HepG2 (cell line): ENCODE results near the gene SLC45A2. TPM values are rescaled to one million over a fixed set of nuclear protein-coding genes. Genes with fewer than 3 reads are reported as not detected.

Source experiments
- ATAC-seq: fragments of 200-7000 bp; cut with Tn5 transposase; 3 replicates; pipeline ENCODE4 v1.9.1; 2020; ENCODE audit warnings: mild to moderate bottlenecking, moderate library complexity
- BruUV-seq: library from RNA; stranded (reverse); fragments of 400-500 nt; replicated peaks from 2 replicates; lab custom pipeline; 2021; lab: Mats Ljungman, UMichigan
- CTCF ChIA-PET: fragments of 300-600 bp; formaldehyde crosslinking; extraction: SDS; loops from one replicate; lab custom pipeline; 2021; ENCODE audit warnings: low total read pairs, inconsistent platforms, low intra/inter-chr PET ratio; lab: Yijun Ruan, JAX
- POLR2A ChIA-PET: fragments of 350-600 bp; sonication (Branson Sonifier 250); formaldehyde crosslinking; loops from one replicate; lab custom pipeline; 2020; ENCODE audit warnings: antibody characterized with exemption, inconsistent platforms; lab: Yijun Ruan, JAX
- DNase-seq: peaks from one replicate; pipeline ENCODE4 v3.0.0-alpha.2; 2015; ENCODE audit warnings: low spot score
- FAIRE-seq: peaks from 3 replicates; lab custom pipeline; 2011; peaks lifted over from hg19 to GRCh38; lab: Jason Lieb, UNC
- H2AFZ ChIP-seq: one replicate; pipeline ENCODE4 v1.6.1; 2011; ENCODE audit warnings: low read length, inconsistent platforms
- H3K27ac ChIP-seq: fragments of 300-600 bp; 3 replicates; pipeline ENCODE4 v1.8.0; 2011; ENCODE audit warnings: mixed run types, mild to moderate bottlenecking, mixed read lengths, low read length, inconsistent platforms; ENCODE audit not compliant: insufficient read depth; ENCODE audit errors: extremely low read length
- H3K27me3 ChIP-seq, 2 experiments: fragments of 200-600 bp in 1 of 2; 2 replicates in 1 of 2; 3 replicates in 1 of 2; pipeline versions ENCODE4 v1.6.0 to v1.8.0; 2011; ENCODE audit warnings: low read length in 2 of 2, mild to moderate bottlenecking in 2 of 2, moderate library complexity in 2 of 2, inconsistent platforms in 1 of 2; ENCODE audit not compliant: insufficient read depth in 2 of 2, control insufficient read depth in 1 of 2
- H3K36me3 ChIP-seq, 2 experiments: fragments of 200-600 bp in 1 of 2; replicated peaks in 1 of 2; 2 replicates in 1 of 2; 3 replicates in 1 of 2; pipeline versions ENCODE4 v1.5.1 to v1.8.0; 2011; ENCODE audit warnings: low read length in 2 of 2, inconsistent platforms in 1 of 2; ENCODE audit not compliant: insufficient read depth in 2 of 2, control insufficient read depth in 1 of 2
- H3K4me1 ChIP-seq: 2 replicates; pipeline ENCODE4 v1.5.1; 2012; ENCODE audit warnings: low read length, inconsistent platforms; ENCODE audit not compliant: insufficient read depth
- H3K4me2 ChIP-seq: 2 replicates; pipeline ENCODE4 v1.6.0; 2011; ENCODE audit warnings: low read depth, low read length, inconsistent platforms
- H3K4me3 ChIP-seq, 3 experiments: fragments of 200-600 bp in 1 of 3; sonication (generic), shearing (Covaris generic) in 1 of 3; replicated peaks in 1 of 3; 2 replicates each; pipeline ENCODE4 v1.5.1; 2011 to 2016; ENCODE audit warnings: low read length in 3 of 3, inconsistent platforms in 2 of 3, low read depth in 2 of 3, mild to moderate bottlenecking in 2 of 3, control low read depth in 1 of 3, mixed read lengths in 1 of 3; ENCODE audit not compliant: insufficient read depth in 1 of 3
- H3K79me2 ChIP-seq: one replicate; pipeline ENCODE4 v1.6.1; 2011; ENCODE audit warnings: low read length, inconsistent platforms; ENCODE audit not compliant: insufficient read depth
- H3K9ac ChIP-seq: 2 replicates; pipeline ENCODE4 v1.6.0; 2011; ENCODE audit warnings: mild to moderate bottlenecking, low read depth, low read length, inconsistent platforms; ENCODE audit not compliant: insufficient read depth
- H3K9me3 ChIP-seq: 2 replicates; pipeline ENCODE4 v1.5.1; 2012; ENCODE audit warnings: mild to moderate bottlenecking, low read length
- H4K20me1 ChIP-seq: 2 replicates; pipeline ENCODE4 v1.6.0; 2011; ENCODE audit warnings: inconsistent platforms, mild to moderate bottlenecking, low read length, moderate library complexity; ENCODE audit not compliant: insufficient read depth
- HOXA9 ChIP-seq: sonication (generic); formaldehyde crosslinking; IDR thresholded peaks from 2 replicates; pipeline ENCODE4 v1.8.1; 2022; ENCODE audit warnings: missing genetic modification reagents, mild to moderate bottlenecking, moderate library complexity, borderline replicate concordance
- MEIS1 ChIP-seq: sonication (generic); formaldehyde crosslinking; IDR thresholded peaks from 2 replicates; pipeline ENCODE4 v1.9.0; 2021; ENCODE audit warnings: mild to moderate bottlenecking, missing genetic modification reagents, moderate library complexity, borderline replicate concordance
- MIER3 ChIP-seq: IDR thresholded peaks from 2 replicates; pipeline ENCODE4 v1.6.1; 2016; ENCODE audit warnings: missing compliant biosample characterization, borderline replicate concordance
- PRDM10 ChIP-seq: sonication (generic); formaldehyde crosslinking; IDR thresholded peaks from 2 replicates; pipeline ENCODE4 v1.4.0; 2020; ENCODE audit warnings: low read depth, missing genetic modification reagents
- PRMT3 ChIP-seq: sonication (generic); formaldehyde crosslinking; IDR thresholded peaks from 2 replicates; pipeline ENCODE4 v1.8.1; 2022; ENCODE audit warnings: low read depth, mild to moderate bottlenecking, moderate library complexity, missing genetic modification reagents, borderline replicate concordance
- TSC22D2 ChIP-seq: sonication (generic); formaldehyde crosslinking; IDR thresholded peaks from 2 replicates; pipeline ENCODE4 v1.5.1; 2020; ENCODE audit warnings: missing genetic modification reagents, mild to moderate bottlenecking, borderline replicate concordance
- ZBTB7B ChIP-seq: sonication (generic); formaldehyde crosslinking; IDR thresholded peaks from 2 replicates; pipeline ENCODE4 v1.4.0; 2020; ENCODE audit warnings: missing genetic modification reagents
- ZFX ChIP-seq: sonication (generic); formaldehyde crosslinking; IDR thresholded peaks from 2 replicates; pipeline ENCODE4 v1.4.0; 2020; ENCODE audit warnings: mild to moderate bottlenecking, low read depth, missing genetic modification reagents, moderate library complexity
- ZMYM3 ChIP-seq: sonication (generic); formaldehyde crosslinking; IDR thresholded peaks from 2 replicates; pipeline ENCODE4 v1.5.1; 2020; ENCODE audit warnings: mild to moderate bottlenecking, missing genetic modification reagents
- ZNF572 ChIP-seq: sonication (generic); formaldehyde crosslinking; IDR thresholded peaks from 2 replicates; pipeline ENCODE4 v1.5.1; 2020; ENCODE audit warnings: mild to moderate bottlenecking, missing genetic modification reagents
- ZSCAN12 ChIP-seq: sonication (generic); formaldehyde crosslinking; IDR thresholded peaks from 2 replicates; pipeline ENCODE4 v1.9.0; 2021; ENCODE audit warnings: mild to moderate bottlenecking, missing genetic modification reagents
- WGBS: methylation state at CpG from one replicate; pipeline ENCODE4 v1.1.6; 2017; ENCODE audit warnings: low lambda C conversion rate; 5-methylcytosine and 5-hydroxymethylcytosine counted together
- in situ Hi-C: cut with HindIII; loops from 2 replicates; pipeline ENCODE4 v1.10.0; 2017; ENCODE audit warnings: low pct_unique_long_range_greater_than_20kb; ENCODE audit not compliant: extremely low pct_ligation_motif_present
- intact Hi-C: fragments of 100-400 bp; cut with micrococcal nuclease; formaldehyde crosslinking; loops from one replicate; pipeline ENCODE4 v1.10.0; 2022; ENCODE audit not compliant: unreplicated experiment
- polyA plus RNA-seq, 8 experiments: library from polyadenylated mRNA; depleted of rRNA in 3 of 8; stranded (reverse) in 7 of 8; unstranded in 1 of 8; fragments of >200 nt; fragmentation: Illumina TruSeq in 4 of 8; extraction: Trizol in 4 of 8; gene quantifications; 2 replicates each; pipeline versions ENCODE4 v1.2.1 to v1.2.3, GENCODE V29; 2011 to 2016; ENCODE audit warnings: low read depth in 4 of 8, missing spikeins in 1 of 8, mixed read lengths in 1 of 8; ENCODE audit not compliant: insufficient read depth in 1 of 8
- total RNA-seq, 5 experiments: library from RNA; depleted of rRNA; stranded (reverse); fragments of >200 nt; fragmentation: Illumina TruSeq; extraction: Trizol; gene quantifications; 2 replicates each; pipeline ENCODE4 v1.2.3, GENCODE V29; 2016; ENCODE audit warnings: low read depth in 1 of 5
- TF ChIP-seq, protein P1 (sequence below): sonication (generic); formaldehyde crosslinking; IDR thresholded peaks from 2 replicates; pipeline ENCODE4 v1.8.1; 2022; ENCODE audit warnings: low read depth, mild to moderate bottlenecking, missing genetic modification reagents
- TF ChIP-seq, protein P2 (sequence below): sonication (generic); formaldehyde crosslinking; IDR thresholded peaks from 2 replicates; pipeline ENCODE4 v1.4.0; 2020; ENCODE audit warnings: missing genetic modification reagents, borderline replicate concordance

SLC45A2 gene
- total and polyA plus RNA-seq, 2 of the 13 experiments (the other 11 are each of a cell fraction or from before 2014, with no cell fraction given): 0.22 to 0.24 TPM

DNA sequence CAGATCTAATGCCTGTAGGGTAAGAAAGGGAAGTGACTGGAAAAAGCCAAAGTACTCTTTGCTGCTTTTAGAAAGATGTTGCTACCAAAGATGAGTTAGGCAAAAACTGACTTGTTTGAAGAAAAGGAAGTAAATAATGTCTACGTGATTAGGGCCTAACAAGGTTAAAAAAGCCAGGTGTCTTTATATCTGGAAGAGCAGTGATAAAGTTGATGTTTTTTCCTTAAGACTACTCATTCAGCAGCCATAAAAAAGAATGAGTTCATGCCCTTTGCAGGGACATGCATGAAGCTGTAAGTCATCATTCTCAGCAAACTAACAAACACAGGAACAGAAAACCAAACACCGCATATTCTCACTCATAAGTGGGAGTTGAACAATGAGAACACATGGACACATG, 36.8 kb upstream of the SLC45A2 start (continued):
- TF ChIP-seq, protein P1, sequence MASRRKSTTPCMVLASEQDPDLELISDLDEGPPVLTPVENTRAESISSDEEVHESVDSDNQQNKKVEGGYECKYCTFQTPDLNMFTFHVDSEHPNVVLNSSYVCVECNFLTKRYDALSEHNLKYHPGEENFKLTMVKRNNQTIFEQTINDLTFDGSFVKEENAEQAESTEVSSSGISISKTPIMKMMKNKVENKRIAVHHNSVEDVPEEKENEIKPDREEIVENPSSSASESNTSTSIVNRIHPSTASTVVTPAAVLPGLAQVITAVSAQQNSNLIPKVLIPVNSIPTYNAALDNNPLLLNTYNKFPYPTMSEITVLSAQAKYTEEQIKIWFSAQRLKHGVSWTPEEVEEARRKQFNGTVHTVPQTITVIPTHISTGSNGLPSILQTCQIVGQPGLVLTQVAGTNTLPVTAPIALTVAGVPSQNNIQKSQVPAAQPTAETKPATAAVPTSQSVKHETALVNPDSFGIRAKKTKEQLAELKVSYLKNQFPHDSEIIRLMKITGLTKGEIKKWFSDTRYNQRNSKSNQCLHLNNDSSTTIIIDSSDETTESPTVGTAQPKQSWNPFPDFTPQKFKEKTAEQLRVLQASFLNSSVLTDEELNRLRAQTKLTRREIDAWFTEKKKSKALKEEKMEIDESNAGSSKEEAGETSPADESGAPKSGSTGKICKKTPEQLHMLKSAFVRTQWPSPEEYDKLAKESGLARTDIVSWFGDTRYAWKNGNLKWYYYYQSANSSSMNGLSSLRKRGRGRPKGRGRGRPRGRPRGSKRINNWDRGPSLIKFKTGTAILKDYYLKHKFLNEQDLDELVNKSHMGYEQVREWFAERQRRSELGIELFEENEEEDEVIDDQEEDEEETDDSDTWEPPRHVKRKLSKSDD: no peak
- no peak for TF ChIP-seq MIER3 (CRISPR knock-in tag)
- TF ChIP-seq ZMYM3: no peak

DNA sequence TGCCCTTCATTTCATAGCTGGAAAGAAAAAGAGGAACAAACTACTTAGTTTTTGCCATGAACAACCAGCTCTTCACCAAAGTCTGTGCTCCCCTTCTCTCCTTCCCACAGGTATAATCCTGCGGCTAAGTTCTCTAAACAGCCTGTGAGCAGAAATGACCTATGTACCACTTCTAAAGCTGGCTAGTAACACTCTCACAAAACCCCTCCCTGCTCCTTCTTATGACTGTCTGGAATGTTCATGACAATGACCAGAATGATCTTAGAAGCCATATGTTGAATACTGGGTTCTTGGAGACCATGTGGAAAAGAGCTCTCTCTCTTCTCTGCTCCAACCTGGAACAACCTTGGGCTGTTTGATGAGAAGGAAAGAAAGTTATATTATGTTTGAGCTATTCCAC, 36.2 kb upstream of the SLC45A2 start:
- Histone ChIP-seq H3K36me3 (peaks cover 0 to 8% of the 10 kb centered on the region in 2 experiments; a peak in 2 of 5 replicates), H3K9me3 (no peaks in the 10 kb centered on the region), H2AFZ (no peak overlapping the region), H3K4me2 (no peak overlapping the region), H4K20me1 (no peaks in the 10 kb centered on the region), H3K27ac (no peak overlapping the region), H3K4me3 (no peak overlapping the region), H3K4me1 (peaks cover 10% of the 10 kb centered on the region), H3K79me2 (no peaks in the 10 kb centered on the region), H3K27me3 (no peaks in the 10 kb centered on the region), H3K9ac (no peak overlapping the region)
- POLR2A ChIA-PET: interaction anchor here (1.8 kb wide), 1 partner anchor 13 kb away, joined by 9 read pairs; the partner anchor contains the start of gene AMACR
- 100% methylated on average over 1 of the region's 1 CpG for WGBS
- FAIRE-seq: no peak
- DNase-seq: no peak
- in situ Hi-C loops (no loop called here), intact Hi-C loops (no loop called here)
- BruUV-seq: no TSS peak
- ATAC-seq: no peak
- CTCF ChIA-PET: no interaction called here
- TF ChIP-seq TSC22D2 (CRISPR knock-in tag): no peak
- no peak for TF ChIP-seq MEIS1
- no peak for TF ChIP-seq ZNF572 (CRISPR knock-in tag)
- no peak for TF ChIP-seq PRDM10 (CRISPR knock-in tag)
- TF ChIP-seq PRMT3 (CRISPR knock-in tag): no peak
- no peak for TF ChIP-seq ZSCAN12 (CRISPR knock-in tag)
- no peak for TF ChIP-seq ZFX (CRISPR knock-in tag)
- no peak for TF ChIP-seq HOXA9 (CRISPR knock-in tag)
- TF ChIP-seq, protein P2, sequence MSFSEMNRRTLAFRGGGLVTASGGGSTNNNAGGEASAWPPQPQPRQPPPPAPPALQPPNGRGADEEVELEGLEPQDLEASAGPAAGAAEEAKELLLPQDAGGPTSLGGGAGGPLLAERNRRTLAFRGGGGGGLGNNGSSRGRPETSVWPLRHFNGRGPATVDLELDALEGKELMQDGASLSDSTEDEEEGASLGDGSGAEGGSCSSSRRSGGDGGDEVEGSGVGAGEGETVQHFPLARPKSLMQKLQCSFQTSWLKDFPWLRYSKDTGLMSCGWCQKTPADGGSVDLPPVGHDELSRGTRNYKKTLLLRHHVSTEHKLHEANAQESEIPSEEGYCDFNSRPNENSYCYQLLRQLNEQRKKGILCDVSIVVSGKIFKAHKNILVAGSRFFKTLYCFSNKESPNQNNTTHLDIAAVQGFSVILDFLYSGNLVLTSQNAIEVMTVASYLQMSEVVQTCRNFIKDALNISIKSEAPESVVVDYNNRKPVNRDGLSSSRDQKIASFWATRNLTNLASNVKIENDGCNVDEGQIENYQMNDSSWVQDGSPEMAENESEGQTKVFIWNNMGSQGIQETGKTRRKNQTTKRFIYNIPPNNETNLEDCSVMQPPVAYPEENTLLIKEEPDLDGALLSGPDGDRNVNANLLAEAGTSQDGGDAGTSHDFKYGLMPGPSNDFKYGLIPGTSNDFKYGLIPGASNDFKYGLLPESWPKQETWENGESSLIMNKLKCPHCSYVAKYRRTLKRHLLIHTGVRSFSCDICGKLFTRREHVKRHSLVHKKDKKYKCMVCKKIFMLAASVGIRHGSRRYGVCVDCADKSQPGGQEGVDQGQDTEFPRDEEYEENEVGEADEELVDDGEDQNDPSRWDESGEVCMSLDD (CRISPR knock-in tag): no peak
- no peak for TF ChIP-seq ZBTB7B (CRISPR knock-in tag)
